GM23338 (cell line): Measurements from ENCODE around the gene DHRSX.

Experiments used
- ETS1 ChIP-seq: IDR thresholded peaks from 2 replicates; pipeline ENCODE4 v1.6.1; 2016; ENCODE audit warnings: antibody characterized with exemption
- EZH2 ChIP-seq: fragments of 200-600 bp; sonication (generic); IDR thresholded peaks from one replicate; pipeline ENCODE4 v1.8.0; 2017; ENCODE audit warnings: antibody characterized with exemption, mild to moderate bottlenecking, low read depth; ENCODE audit not compliant: unreplicated experiment
- POLR2AphosphoS5 ChIP-seq: IDR thresholded peaks from 2 replicates; pipeline ENCODE4 v1.6.1; 2016; ENCODE audit warnings: antibody characterized with exemption, low read depth

- peak; percentile 23; the same call in 1 of the 2 replicates for TF ChIP-seq POLR2AphosphoS5
- TF ChIP-seq ETS1: no peak
- TF ChIP-seq EZH2: no peak
Measured at GRCh38 chrX:2500803-2501558, at the start of gene DHRSX, which contains the start of gene ZBED1.
